Measurements from ENCODE around the gene NPAT. TPM values are rescaled to one million over a fixed set of nuclear protein-coding genes. Genes with fewer than 3 reads are reported as not detected.

The NPAT gene
- total and polyA plus RNA-seq, 9 of the 15 experiments (the other 6 are each of a cell fraction or from before 2014, with no cell fraction given), result 8.8 to 30.0 (median 22.1) TPM

DNA sequence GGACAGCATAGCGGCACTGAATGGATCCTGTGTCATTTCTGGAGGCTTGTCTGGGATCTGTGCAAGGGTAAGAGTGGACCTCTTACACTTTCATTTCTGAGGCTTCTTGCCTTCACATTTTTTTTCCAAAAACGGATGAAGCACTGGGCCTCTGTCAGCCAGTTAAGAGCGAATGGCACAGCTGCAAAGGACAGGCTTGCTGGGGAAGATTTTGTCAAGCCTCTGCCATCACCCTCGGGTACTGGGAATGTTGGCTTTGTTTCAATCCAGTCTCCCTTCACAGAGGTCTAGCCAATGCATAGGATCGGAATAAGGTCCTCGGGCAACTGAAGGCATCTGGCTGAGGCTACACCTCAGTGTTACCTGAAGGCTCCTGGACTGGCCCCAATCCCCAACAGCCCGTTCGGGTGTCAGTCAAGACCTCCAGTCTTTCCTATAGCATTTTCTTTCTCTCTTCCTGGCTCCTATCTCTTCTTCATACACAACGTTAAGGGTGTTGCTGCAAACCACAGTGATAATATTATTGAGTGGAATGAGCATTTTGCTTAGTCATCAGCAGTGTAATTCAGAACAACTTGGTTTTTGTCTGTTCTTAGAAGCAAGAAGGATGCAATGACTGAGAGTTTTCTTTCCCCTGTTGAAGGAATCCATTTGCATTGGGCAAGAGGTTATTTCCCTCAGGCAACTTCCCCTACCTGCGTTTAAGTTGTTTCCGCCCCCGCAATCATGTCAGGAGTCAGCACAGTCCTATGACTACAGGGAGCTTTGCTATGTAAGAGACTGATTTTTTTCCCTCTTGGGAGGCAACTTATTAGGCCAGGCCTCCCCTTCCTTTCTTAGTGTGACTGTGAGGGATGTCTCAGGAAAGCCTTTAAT is 22.8 kb downstream of the NPAT start (continued):
- TF ChIP-seq SP2 (IDR thresholded peaks at IDR 0.05; ENCODE audit: extremely low read depth, low read depth, low read length, poor library complexity, severe bottlenecking), result no peak
- no peak for TF ChIP-seq ZNF695 (CRISPR knock-in tag; IDR thresholded peaks at IDR 0.05)
- TF ChIP-seq STAT5A (IDR thresholded peaks at IDR 0.05; ENCODE audit: borderline replicate concordance, low read length), result no peak
- TF ChIP-seq OTX1 (CRISPR knock-in tag; IDR thresholded peaks at IDR 0.05), result no peak
- no peak for TF ChIP-seq NR1H2 (CRISPR knock-in tag; IDR thresholded peaks at IDR 0.05)
- no peak for TF ChIP-seq ZFX (CRISPR knock-in tag; IDR thresholded peaks at IDR 0.05)
- no peak for TF ChIP-seq CBX1 (IDR thresholded peaks at IDR 0.05; ENCODE audit: low read depth)
- no peak for TF ChIP-seq ZNF197 (CRISPR knock-in tag; IDR thresholded peaks at IDR 0.05; ENCODE audit: low read depth)
- no peak for TF ChIP-seq TCF3 (CRISPR knock-in tag; IDR thresholded peaks at IDR 0.05)
- TF ChIP-seq, protein P1, sequence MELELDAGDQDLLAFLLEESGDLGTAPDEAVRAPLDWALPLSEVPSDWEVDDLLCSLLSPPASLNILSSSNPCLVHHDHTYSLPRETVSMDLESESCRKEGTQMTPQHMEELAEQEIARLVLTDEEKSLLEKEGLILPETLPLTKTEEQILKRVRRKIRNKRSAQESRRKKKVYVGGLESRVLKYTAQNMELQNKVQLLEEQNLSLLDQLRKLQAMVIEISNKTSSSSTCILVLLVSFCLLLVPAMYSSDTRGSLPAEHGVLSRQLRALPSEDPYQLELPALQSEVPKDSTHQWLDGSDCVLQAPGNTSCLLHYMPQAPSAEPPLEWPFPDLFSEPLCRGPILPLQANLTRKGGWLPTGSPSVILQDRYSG (tag; conservative IDR thresholded peaks at IDR 0.05; ENCODE audit: low read depth), result no peak
- TF ChIP-seq, protein P2, sequence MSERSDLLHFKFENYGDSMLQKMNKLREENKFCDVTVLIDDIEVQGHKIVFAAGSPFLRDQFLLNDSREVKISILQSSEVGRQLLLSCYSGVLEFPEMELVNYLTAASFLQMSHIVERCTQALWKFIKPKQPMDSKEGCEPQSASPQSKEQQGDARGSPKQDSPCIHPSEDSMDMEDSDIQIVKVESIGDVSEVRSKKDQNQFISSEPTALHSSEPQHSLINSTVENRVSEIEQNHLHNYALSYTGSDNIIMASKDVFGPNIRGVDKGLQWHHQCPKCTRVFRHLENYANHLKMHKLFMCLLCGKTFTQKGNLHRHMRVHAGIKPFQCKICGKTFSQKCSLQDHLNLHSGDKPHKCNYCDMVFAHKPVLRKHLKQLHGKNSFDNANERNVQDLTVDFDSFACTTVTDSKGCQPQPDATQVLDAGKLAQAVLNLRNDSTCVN (CRISPR knock-in tag; IDR thresholded peaks at IDR 0.05), result no peak
- no peak for TF ChIP-seq FUS (optimal IDR thresholded peaks at IDR 0.05; ENCODE audit: low read depth, low read length)
- no peak for TF ChIP-seq KDM1A (IDR thresholded peaks at IDR 0.05)
- TF ChIP-seq RBM14 (IDR thresholded peaks at IDR 0.05; ENCODE audit: borderline replicate concordance, insufficient read depth, low read depth, low read length), result no peak
- no peak for TF ChIP-seq POLR2G (IDR thresholded peaks at IDR 0.05; ENCODE audit: low read depth, low read length)
- no peak for TF ChIP-seq HDGF (IDR thresholded peaks at IDR 0.05)
- 0 out of 2 replicates have a peak, but pooled peaks have one; percentile 19 for TF ChIP-seq SMAD4 (CRISPR knock-in tag; conservative IDR thresholded peaks at IDR 0.05)
- TF ChIP-seq, protein P3, sequence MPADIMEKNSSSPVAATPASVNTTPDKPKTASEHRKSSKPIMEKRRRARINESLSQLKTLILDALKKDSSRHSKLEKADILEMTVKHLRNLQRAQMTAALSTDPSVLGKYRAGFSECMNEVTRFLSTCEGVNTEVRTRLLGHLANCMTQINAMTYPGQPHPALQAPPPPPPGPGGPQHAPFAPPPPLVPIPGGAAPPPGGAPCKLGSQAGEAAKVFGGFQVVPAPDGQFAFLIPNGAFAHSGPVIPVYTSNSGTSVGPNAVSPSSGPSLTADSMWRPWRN (IDR thresholded peaks at IDR 0.05; ENCODE audit: low read depth), result 0 out of 2 replicates have a peak, but pooled peaks have one; percentile 33
- no peak for TF ChIP-seq VEZF1 (CRISPR knock-in tag; IDR thresholded peaks at IDR 0.05)
- peak; percentile 85 for TF ChIP-seq NFE2L1 (tag; IDR thresholded peaks at IDR 0.05; ENCODE audit: borderline replicate concordance, low read depth)
- TF ChIP-seq PKNOX1 (IDR thresholded peaks at IDR 0.05), result peak; percentile 82

Measured in K562 (cell line).